HEK293 (cell line): ENCODE data around the gene OR10D3.

Experiments used
- CTCF ChIA-PET: fragments of 350-600 bp; formaldehyde crosslinking; extraction: SDS; loops from one replicate; lab custom pipeline; 2021; ENCODE audit warnings: antibody characterized with exemption; lab: Yijun Ruan, JAX
- POLR2A ChIA-PET: fragments of 300-600 bp; formaldehyde crosslinking; extraction: SDS; loops from one replicate; lab custom pipeline; 2020; ENCODE audit warnings: antibody characterized with exemption, inconsistent platforms; lab: Yijun Ruan, JAX
- H3K27ac ChIP-seq: fragments of 200-500 bp; sonication (Bioruptor generic); 2 replicates; pipeline ENCODE4 v1.5.1; 2014; ENCODE audit warnings: low read depth, low read length, control low read depth, inconsistent platforms; ENCODE audit errors: extremely low read depth
- H3K36me3 ChIP-seq, 2 experiments: fragments of 200-500 bp in 1 of 2; sonication (Bioruptor generic) in 1 of 2; 1 replicate in 1 of 2; 2 replicates in 1 of 2; pipeline ENCODE4 v1.5.1; 2014 to 2017; ENCODE audit warnings: inconsistent platforms in 2 of 2, low read length in 2 of 2; ENCODE audit not compliant: control insufficient read depth in 2 of 2, insufficient read depth in 1 of 2
- H3K4me1 ChIP-seq: fragments of 200-500 bp; sonication (Bioruptor generic); 2 replicates; pipeline ENCODE4 v1.5.1; 2014; ENCODE audit warnings: mild to moderate bottlenecking, low read length, inconsistent platforms; ENCODE audit not compliant: control insufficient read depth, insufficient read depth
- H3K4me3 ChIP-seq: 2 replicates; pipeline ENCODE4 v1.5.1; 2011; ENCODE audit warnings: low read depth, mild to moderate bottlenecking, control low read depth, low read length, moderate library complexity
- H3K9me3 ChIP-seq: fragments of 200-500 bp; sonication (Bioruptor generic); 2 replicates; pipeline ENCODE4 v1.5.1; 2014; ENCODE audit warnings: low read depth, low read length, inconsistent platforms; ENCODE audit not compliant: control insufficient read depth, insufficient read depth
- WT1 ChIP-seq: fragments of 450-650 bp; formaldehyde crosslinking; IDR thresholded peaks from 2 replicates; pipeline ENCODE4 v1.5.1; 2016; ENCODE audit warnings: missing biosample characterization, missing genetic modification characterization
- ZBTB48 ChIP-seq: fragments of 450-650 bp; formaldehyde crosslinking; IDR thresholded peaks from 2 replicates; pipeline ENCODE4 v1.5.1; 2016; ENCODE audit warnings: missing biosample characterization, missing genetic modification characterization
- ZBTB7A ChIP-seq: fragments of 450-650 bp; formaldehyde crosslinking; IDR thresholded peaks from 2 replicates; pipeline ENCODE4 v1.5.1; 2016; ENCODE audit warnings: low read depth, missing biosample characterization, missing genetic modification characterization
- ZEB2 ChIP-seq: fragments of 450-650 bp; formaldehyde crosslinking; IDR thresholded peaks from 2 replicates; pipeline ENCODE4 v1.5.1; 2016; ENCODE audit warnings: missing biosample characterization, missing genetic modification characterization
- ZFHX2 ChIP-seq: fragments of 450-650 bp; formaldehyde crosslinking; conservative IDR thresholded peaks from 2 replicates; pipeline ENCODE4 v1.5.1; 2016; ENCODE audit warnings: missing biosample characterization, missing genetic modification characterization
- ZFP41 ChIP-seq: fragments of 450-650 bp; formaldehyde crosslinking; IDR thresholded peaks from 2 replicates; pipeline ENCODE4 v1.5.1; 2016; ENCODE audit warnings: missing biosample characterization, missing genetic modification characterization, borderline replicate concordance
- ZIC2 ChIP-seq: fragments of 450-650 bp; formaldehyde crosslinking; IDR thresholded peaks from 2 replicates; pipeline ENCODE4 v1.5.1; 2016; ENCODE audit warnings: missing biosample characterization, missing genetic modification characterization
- ZNF112 ChIP-seq: fragments of 450-650 bp; formaldehyde crosslinking; IDR thresholded peaks from 2 replicates; pipeline ENCODE4 v1.5.0; 2017; ENCODE audit warnings: missing biosample characterization, missing genetic modification characterization
- ZNF16 ChIP-seq: fragments of 450-650 bp; formaldehyde crosslinking; IDR thresholded peaks from 2 replicates; pipeline ENCODE4 v1.5.1; 2016; ENCODE audit warnings: low read depth, missing biosample characterization, missing genetic modification characterization
- ZNF202 ChIP-seq: fragments of 450-650 bp; formaldehyde crosslinking; IDR thresholded peaks from 2 replicates; pipeline ENCODE4 v1.5.1; 2016; ENCODE audit warnings: missing biosample characterization, missing genetic modification characterization, borderline replicate concordance
- ZNF292 ChIP-seq: fragments of 450-650 bp; formaldehyde crosslinking; IDR thresholded peaks from 2 replicates; pipeline ENCODE4 v1.5.1; 2016; ENCODE audit warnings: low read depth, missing biosample characterization, missing genetic modification characterization, borderline replicate concordance
- ZNF394 ChIP-seq: fragments of 450-650 bp; formaldehyde crosslinking; IDR thresholded peaks from 2 replicates; pipeline ENCODE4 v1.5.1; 2016; ENCODE audit warnings: missing biosample characterization, missing genetic modification characterization, mild to moderate bottlenecking, moderate library complexity, borderline replicate concordance
- ZNF426 ChIP-seq: fragments of 450-650 bp; formaldehyde crosslinking; IDR thresholded peaks from 2 replicates; pipeline ENCODE4 v1.5.1; 2017; ENCODE audit warnings: missing biosample characterization, missing genetic modification characterization, mild to moderate bottlenecking, inconsistent platforms, moderate library complexity
- ZNF610 ChIP-seq: fragments of 450-650 bp; formaldehyde crosslinking; IDR thresholded peaks from 2 replicates; pipeline ENCODE4 v1.5.1; 2016; ENCODE audit warnings: missing biosample characterization, missing genetic modification characterization, borderline replicate concordance
- ZNF626 ChIP-seq: fragments of 450-650 bp; sonication (Bioruptor Pico); formaldehyde crosslinking; IDR thresholded peaks from 2 replicates; pipeline ENCODE4 v1.5.1; 2018; ENCODE audit warnings: missing biosample characterization, missing genetic modification characterization, inconsistent platforms
- ZNF654 ChIP-seq: fragments of 450-650 bp; formaldehyde crosslinking; IDR thresholded peaks from 2 replicates; pipeline ENCODE4 v1.5.1; 2016; ENCODE audit warnings: low read depth, missing biosample characterization, missing genetic modification characterization
- ZNF791 ChIP-seq: fragments of 450-650 bp; formaldehyde crosslinking; IDR thresholded peaks from 2 replicates; pipeline ENCODE4 v1.5.1; 2016; ENCODE audit warnings: missing biosample characterization, missing genetic modification characterization
- TF ChIP-seq, protein P1 (sequence below): fragments of 450-650 bp; IDR thresholded peaks from 2 replicates; pipeline ENCODE4 v1.5.1; 2018; ENCODE audit warnings: missing biosample characterization, mild to moderate bottlenecking, missing genetic modification characterization
- TF ChIP-seq, protein P2 (sequence below): fragments of 450-650 bp; formaldehyde crosslinking; IDR thresholded peaks from 2 replicates; pipeline ENCODE4 v1.5.1; 2016; ENCODE audit warnings: missing biosample characterization, missing genetic modification characterization
- TF ChIP-seq, protein P3 (sequence below): fragments of 450-650 bp; formaldehyde crosslinking; optimal IDR thresholded peaks from 2 replicates; pipeline ENCODE3; 2016; ENCODE audit warnings: missing biosample characterization, mild to moderate bottlenecking, missing genetic modification characterization

OR10D3 gene

DNA sequence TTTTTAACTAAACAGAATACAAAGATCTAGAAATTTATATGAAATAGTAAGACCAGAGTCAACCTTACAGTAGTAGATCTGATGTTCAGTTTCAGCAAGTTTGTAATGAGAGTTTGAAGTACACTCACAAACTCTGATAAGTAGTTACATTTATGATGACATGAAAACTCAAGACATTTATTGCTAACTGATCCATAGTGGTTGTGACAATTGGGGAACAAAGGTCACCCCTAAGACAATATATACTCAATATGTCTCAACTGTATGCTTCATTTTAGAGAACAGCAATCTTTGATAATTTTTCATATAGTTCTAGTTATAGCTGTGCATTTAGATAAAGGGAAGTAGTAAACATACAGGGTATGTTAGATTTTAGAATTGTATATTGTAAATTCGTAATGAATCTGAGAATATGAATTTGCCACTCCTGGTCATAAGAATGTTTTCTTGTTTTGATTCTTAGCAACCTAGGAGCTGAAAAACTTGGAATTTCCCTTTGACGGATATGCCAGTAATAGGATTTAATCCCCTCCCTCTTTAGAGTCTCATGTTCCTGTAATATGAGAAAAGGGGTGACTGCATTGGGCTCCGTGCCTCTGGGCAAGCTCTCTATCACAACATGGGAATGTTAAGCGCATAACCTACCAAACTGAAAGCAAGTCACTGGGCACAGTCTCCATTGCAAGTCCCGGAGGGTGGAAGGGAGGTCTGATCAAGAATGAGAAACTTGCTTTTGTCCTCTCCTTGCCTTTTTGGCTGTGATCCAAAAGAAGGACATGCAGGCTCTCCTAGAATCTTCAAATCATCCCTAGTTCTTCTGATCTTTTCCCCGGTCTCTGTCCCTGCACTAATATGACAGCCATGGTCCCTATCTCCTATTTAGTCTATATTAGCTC lies 11.4 kb downstream of the OR10D3 start:
- CTCF ChIA-PET, result interaction anchor here (0.5 to 4.1 kb wide), 20 partner anchors 8 to 1481 kb away, joined by 3 to 57 read pairs (median 4); partner anchors contain the start of gene VWA5A
- TF ChIP-seq ZNF610 (no peak), ZNF791 (tag by site-specific recombination) (no peak), ZNF16 (tag by site-specific recombination) (no peak), ZFHX2 (tag by site-specific recombination) (no peak)
- TF ChIP-seq, all 188 proteins: peak for 0
- H3K9me3 ChIP-seq, result no peaks in the 10 kb centered on the region
- POLR2A ChIA-PET, result no interaction called here
- no peaks in the 10 kb centered on the region for H3K4me1 ChIP-seq
- H3K27ac ChIP-seq, result no peak overlapping the region
- H3K36me3 ChIP-seq, result no peaks in the 10 kb centered on the region
- no peak overlapping the region for H3K4me3 ChIP-seq

- TF ChIP-seq ZBTB48 (tag by site-specific recombination) (0 out of 2 replicates have a peak, but pooled peaks have one; percentile 13), ZNF654 (tag by site-specific recombination) (peak; percentile 56), ZEB2 (no peak), WT1 (tag by site-specific recombination) (no peak)
- TF ChIP-seq, protein P1, sequence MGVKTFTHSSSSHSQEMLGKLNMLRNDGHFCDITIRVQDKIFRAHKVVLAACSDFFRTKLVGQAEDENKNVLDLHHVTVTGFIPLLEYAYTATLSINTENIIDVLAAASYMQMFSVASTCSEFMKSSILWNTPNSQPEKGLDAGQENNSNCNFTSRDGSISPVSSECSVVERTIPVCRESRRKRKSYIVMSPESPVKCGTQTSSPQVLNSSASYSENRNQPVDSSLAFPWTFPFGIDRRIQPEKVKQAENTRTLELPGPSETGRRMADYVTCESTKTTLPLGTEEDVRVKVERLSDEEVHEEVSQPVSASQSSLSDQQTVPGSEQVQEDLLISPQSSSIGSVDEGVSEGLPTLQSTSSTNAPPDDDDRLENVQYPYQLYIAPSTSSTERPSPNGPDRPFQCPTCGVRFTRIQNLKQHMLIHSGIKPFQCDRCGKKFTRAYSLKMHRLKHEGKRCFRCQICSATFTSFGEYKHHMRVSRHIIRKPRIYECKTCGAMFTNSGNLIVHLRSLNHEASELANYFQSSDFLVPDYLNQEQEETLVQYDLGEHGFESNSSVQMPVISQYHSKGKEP, result no peak
- TF ChIP-seq, protein P2, sequence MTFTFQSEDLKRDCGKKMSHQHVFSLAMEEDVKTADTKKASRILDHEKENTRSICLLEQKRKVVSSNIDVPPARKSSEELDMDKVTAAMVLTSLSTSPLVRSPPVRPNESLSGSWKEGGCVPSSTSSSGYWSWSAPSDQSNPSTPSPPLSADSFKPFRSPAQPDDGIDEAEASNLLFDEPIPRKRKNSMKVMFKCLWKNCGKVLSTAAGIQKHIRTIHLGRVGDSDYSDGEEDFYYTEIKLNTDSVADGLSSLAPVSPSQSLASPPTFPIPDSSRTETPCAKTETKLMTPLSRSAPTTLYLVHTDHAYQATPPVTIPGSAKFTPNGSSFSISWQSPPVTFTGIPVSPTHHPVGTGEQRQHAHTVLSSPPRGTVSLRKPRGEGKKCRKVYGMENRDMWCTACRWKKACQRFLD, result no peak
- Histone ChIP-seq H3K27ac (no peak overlapping the region), H3K9me3 (no peaks in the 10 kb centered on the region), H3K4me3 (no peak overlapping the region), H3K36me3 (no peaks in the 10 kb centered on the region), H3K4me1 (no peaks in the 10 kb centered on the region)
- ChIA-PET POLR2A (no interaction called here), CTCF (interaction anchor here (0.5 to 4.1 kb wide), 19 partner anchors 8 to 1482 kb away, joined by 3 to 57 read pairs (median 4); partner anchors contain the start of gene VWA5A)
Observed at GRCh38 chr11:124195189-124195734, 12.1 kb downstream of the OR10D3 start.

- POLR2A ChIA-PET, result no interaction called here
- CTCF ChIA-PET, result interaction anchor here (0.8 to 2.7 kb wide), 2 partner anchors 124 to 128 kb away, joined by 3 to 24 read pairs; no protein-coding TSS in a partner anchor
Observed at GRCh38 chr11:124197999-124198398, 14.9 kb downstream of the OR10D3 start.

DNA sequence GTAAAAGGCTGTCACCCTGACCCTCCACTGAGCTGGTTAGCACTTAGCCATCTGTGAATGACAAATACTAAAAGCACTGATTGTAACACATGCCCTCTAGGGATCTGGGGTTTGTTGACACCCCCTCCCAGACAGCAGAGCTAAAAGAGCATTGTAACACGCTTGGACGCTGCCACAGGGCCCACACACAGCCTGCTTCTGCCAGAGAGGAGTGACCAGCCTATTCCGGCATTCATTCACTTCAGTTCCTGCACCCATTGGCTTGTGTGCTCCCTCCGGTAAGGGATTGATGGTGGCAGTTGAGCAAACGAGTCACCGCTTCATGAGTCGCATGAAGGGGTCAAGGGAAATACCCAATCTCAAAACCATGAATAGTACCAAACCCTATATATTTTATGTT lies 15.8 kb downstream of the OR10D3 start:
- no peak overlapping the region for H3K27ac ChIP-seq
- H3K9me3 ChIP-seq, result no peaks in the 10 kb centered on the region
- H3K4me1 ChIP-seq, result no peaks in the 10 kb centered on the region
- no peak overlapping the region for H3K4me3 ChIP-seq
- CTCF ChIA-PET, result interaction anchor here (0.8 to 0.9 kb wide), 2 partner anchors 125 to 127 kb away, joined by 3 to 4 read pairs; no protein-coding TSS in a partner anchor
- no peaks in the 10 kb centered on the region for H3K36me3 ChIP-seq
- POLR2A ChIA-PET, result no interaction called here
- TF ChIP-seq ZNF626 (tag by site-specific recombination) (no peak), ZNF292 (tag by site-specific recombination) (no peak), ZNF426 (tag by site-specific recombination) (no peak), ZNF202 (no peak), ZNF112 (tag by site-specific recombination) (no peak), ZIC2 (tag by site-specific recombination) (no peak), ZBTB7A (no peak), ZNF394 (tag by site-specific recombination) (no peak), ZFP41 (tag by site-specific recombination) (no peak)
- TF ChIP-seq, protein P3, sequence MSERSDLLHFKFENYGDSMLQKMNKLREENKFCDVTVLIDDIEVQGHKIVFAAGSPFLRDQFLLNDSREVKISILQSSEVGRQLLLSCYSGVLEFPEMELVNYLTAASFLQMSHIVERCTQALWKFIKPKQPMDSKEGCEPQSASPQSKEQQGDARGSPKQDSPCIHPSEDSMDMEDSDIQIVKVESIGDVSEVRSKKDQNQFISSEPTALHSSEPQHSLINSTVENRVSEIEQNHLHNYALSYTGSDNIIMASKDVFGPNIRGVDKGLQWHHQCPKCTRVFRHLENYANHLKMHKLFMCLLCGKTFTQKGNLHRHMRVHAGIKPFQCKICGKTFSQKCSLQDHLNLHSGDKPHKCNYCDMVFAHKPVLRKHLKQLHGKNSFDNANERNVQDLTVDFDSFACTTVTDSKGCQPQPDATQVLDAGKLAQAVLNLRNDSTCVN (tag by site-specific recombination), result no peak

More at GRCh38 chr11:124197999-124198398, 14.9 kb downstream of the OR10D3 start:
- H3K4me1 ChIP-seq, result no peaks in the 10 kb centered on the region
- H3K27ac ChIP-seq, result no peak overlapping the region
- TF ChIP-seq, protein P2, result no peak
- TF ChIP-seq, all 188 proteins: peak for 0
- Histone ChIP-seq H3K36me3 (no peaks in the 10 kb centered on the region), H3K9me3 (no peaks in the 10 kb centered on the region), H3K4me3 (no peak overlapping the region)
